B cell (primary cell): ENCODE results near the gene KLHDC8A. TPM values are rescaled to one million over a fixed set of nuclear protein-coding genes. Genes with fewer than 3 reads are reported as not detected.

Source experiments
- ATAC-seq: fragments of 200-7000 bp; cut with Tn5 transposase; one replicate; pipeline ENCODE4 v1.10.0; 2021; ENCODE audit warnings: low read depth, mild to moderate bottlenecking, moderate number of reproducible peaks, moderate library complexity
- CTCF ChIA-PET: fragments of 350-600 bp; sonication (Branson Sonifier 250); formaldehyde crosslinking; loops from one replicate; lab custom pipeline; 2021; ENCODE audit warnings: antibody characterized with exemption, inconsistent platforms; lab: Charles Lee
- POLR2A ChIA-PET: fragments of 350-600 bp; sonication (Branson Sonifier 250); formaldehyde crosslinking; loops from one replicate; lab custom pipeline; 2021; ENCODE audit warnings: antibody characterized with exemption; lab: Charles Lee
- DNase-seq: peaks from one replicate; pipeline ENCODE4 v3.0.0; 2013
- H2AFZ ChIP-seq: 2 replicates; pipeline ENCODE4 v1.6.1; 2012; ENCODE audit warnings: mild to moderate bottlenecking, low read depth, low read length; ENCODE audit not compliant: insufficient read depth, poor library complexity, severe bottlenecking
- H3K27ac ChIP-seq, 2 donors: 1 replicate in 1 of 2; 2 replicates in 1 of 2; pipeline ENCODE4 v1.5.1; 2012 to 2013; ENCODE audit warnings: low read length in 2 of 2, mild to moderate bottlenecking in 2 of 2, moderate library complexity in 1 of 2
- H3K27me3 ChIP-seq, 4 experiments: fragments of 200-600 bp in 1 of 4; sonication (generic) in 1 of 4; replicated peaks in 1 of 4; 1 replicate in 2 of 4; 2 replicates in 2 of 4; pipeline versions ENCODE4 v1.6.1 to v1.7.0; 2013 to 2016; ENCODE audit warnings: low read length in 3 of 4, mild to moderate bottlenecking in 2 of 4, mixed read lengths in 1 of 4, moderate library complexity in 1 of 4; ENCODE audit not compliant: insufficient read depth in 4 of 4, control insufficient read depth in 3 of 4; ENCODE audit errors: control extremely low read depth in 1 of 4
- H3K36me3 ChIP-seq, 2 experiments: replicated peaks in 1 of 2; 1 replicate in 1 of 2; 2 replicates in 1 of 2; pipeline versions ENCODE4 v1.6.1 to v1.7.1; 2013; ENCODE audit warnings: low read length in 1 of 2; ENCODE audit not compliant: insufficient read depth in 2 of 2, control insufficient read depth in 1 of 2; ENCODE audit errors: control extremely low read depth in 1 of 2, extremely low read depth in 1 of 2
- H3K4me1 ChIP-seq, 2 donors: fragments of 200-600 bp in 1 of 2; sonication (generic) in 1 of 2; 1 replicate in 1 of 2; 2 replicates in 1 of 2; pipeline versions ENCODE4 v1.5.1 to v1.6.1; 2013 to 2017; ENCODE audit warnings: low read length in 2 of 2; ENCODE audit not compliant: control insufficient read depth in 2 of 2, insufficient read depth in 2 of 2
- H3K4me2 ChIP-seq: replicated peaks from 2 replicates; pipeline ENCODE3; 2012; ENCODE audit warnings: mild to moderate bottlenecking, low read depth, low read length; ENCODE audit not compliant: poor library complexity, severe bottlenecking
- H3K4me3 ChIP-seq, 5 experiments: fragments of 200-600 bp in 1 of 5; sonication (generic) in 1 of 5; 1 replicate in 3 of 5; 2 replicates in 2 of 5; pipeline versions ENCODE4 v1.5.1 to v1.7.0; 2011 to 2016; ENCODE audit warnings: low read length in 4 of 5, mild to moderate bottlenecking in 4 of 5, low read depth in 2 of 5, control low read depth in 1 of 5, moderate library complexity in 1 of 5; ENCODE audit not compliant: insufficient read depth in 1 of 5; ENCODE audit errors: control extremely low read depth in 1 of 5, extremely low read depth in 1 of 5
- H3K79me2 ChIP-seq: fragments of 200-600 bp; sonication (generic); one replicate; pipeline ENCODE4 v1.6.0; 2016; ENCODE audit warnings: low read length; ENCODE audit not compliant: control insufficient read depth, insufficient read depth
- H3K9ac ChIP-seq: fragments of 200-600 bp; sonication (generic); 2 replicates; pipeline ENCODE4 v1.6.1; 2017; ENCODE audit warnings: mild to moderate bottlenecking, low read length, moderate library complexity
- H3K9me3 ChIP-seq, 3 donors: one replicate each; pipeline versions ENCODE4 v1.6.1 to v1.7.1; 2013; ENCODE audit warnings: low read length in 2 of 3; ENCODE audit not compliant: control insufficient read depth in 2 of 3, insufficient read depth in 1 of 3; ENCODE audit errors: control extremely low read depth in 1 of 3
- H4K20me1 ChIP-seq: 2 replicates; pipeline ENCODE4 v1.6.0; 2012; ENCODE audit warnings: mild to moderate bottlenecking, low read length; ENCODE audit not compliant: insufficient read depth, control insufficient read depth, poor library complexity, severe bottlenecking
- H3K27ac Mint-ChIP-seq: one replicate; pipeline ENCODE4 v1.8.0; 2021; ENCODE audit warnings: mixed read lengths
- H3K27me3 Mint-ChIP-seq: one replicate; pipeline ENCODE4 v1.8.0; 2021; ENCODE audit warnings: mixed read lengths
- H3K4me1 Mint-ChIP-seq: one replicate; pipeline ENCODE4 v1.8.0; 2021; ENCODE audit warnings: mixed read lengths
- H3K4me3 Mint-ChIP-seq: one replicate; pipeline ENCODE4 v1.8.0; 2021; ENCODE audit warnings: mixed read lengths
- H3K9me3 Mint-ChIP-seq: one replicate; pipeline ENCODE4 v1.8.0; 2022; ENCODE audit warnings: mixed read lengths; ENCODE audit not compliant: insufficient read depth
- CTCF ChIP-seq: fragments of 200-600 bp; IDR thresholded peaks from one replicate; pipeline ENCODE4 v1.8.0; 2022; ENCODE audit warnings: antibody characterized with exemption, mild to moderate bottlenecking
- EZH2 ChIP-seq: IDR thresholded peaks from 2 replicates; pipeline ENCODE4 v1.6.1; 2012; ENCODE audit warnings: borderline replicate concordance, low read depth, mild to moderate bottlenecking, moderate library complexity, low read length; ENCODE audit not compliant: insufficient read depth, poor library complexity, severe bottlenecking
- WGBS: methylation state at CpG from one replicate; pipeline ENCODE4 v1.1.5; 2013; ENCODE audit warnings: missing lambda C conversion rate; ENCODE audit not compliant: insufficient coverage; 5-methylcytosine and 5-hydroxymethylcytosine counted together
- intact Hi-C: fragments of 100-400 bp; cut with micrococcal nuclease; formaldehyde crosslinking; loops from one replicate; pipeline ENCODE4 v1.10.0; 2022
- polyA plus RNA-seq: library from polyadenylated mRNA; depleted of rRNA; stranded (reverse); fragments of >200 nt; gene quantifications from 2 replicates; pipeline ENCODE4 v1.2.3, GENCODE V29; 2012
- total RNA-seq, 2 donors: library from RNA; stranded (reverse); fragments of 120-200 nt in 1 of 2; gene quantifications; 1 replicate in 1 of 2; 2 replicates in 1 of 2; pipeline versions ENCODE4 v1.2.3 to v1.2.4, GENCODE V29; 2013 to 2022

Gene KLHDC8A
- total and polyA plus RNA-seq, 2 donors (not counting 1 experiment from before 2014, with no cell fraction given), result 0.39 to 0.60 TPM

DNA sequence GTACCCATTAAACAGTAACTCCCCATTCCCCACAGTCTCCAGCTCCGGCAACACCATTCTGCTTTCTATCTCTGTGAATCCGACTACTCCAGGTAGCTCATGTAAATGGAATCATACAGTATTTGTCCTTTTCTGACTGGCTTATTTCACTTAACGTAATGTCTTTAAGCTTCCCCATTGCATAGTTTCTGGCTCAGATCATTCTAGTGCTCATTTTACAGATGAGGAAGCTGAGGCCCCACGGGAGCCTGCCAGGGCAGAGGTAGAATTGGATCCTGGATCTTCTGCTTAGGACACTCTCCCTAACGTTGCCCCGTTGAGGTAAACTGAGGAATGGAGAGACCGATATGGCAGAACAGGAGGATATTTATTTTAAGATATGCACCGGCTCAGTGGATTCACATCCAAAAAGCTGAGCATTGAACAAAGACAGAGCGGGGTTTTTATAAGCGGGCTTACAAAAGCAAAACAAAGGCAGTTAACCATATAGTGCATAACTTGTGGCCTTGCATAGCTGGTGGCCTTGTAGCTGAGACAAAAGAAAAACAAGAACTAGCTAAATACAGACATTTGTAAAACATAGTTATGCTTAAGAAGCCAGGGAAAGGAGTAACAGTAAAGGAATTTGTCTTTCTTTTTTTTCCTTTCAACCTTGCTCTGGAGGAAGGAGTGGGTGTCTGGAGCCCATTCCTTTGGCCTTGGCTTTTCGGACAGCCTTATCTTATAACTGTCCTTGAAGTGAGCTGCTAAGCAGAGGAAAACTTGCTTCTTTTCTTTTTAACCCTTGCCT is 15.3 kb upstream of the KLHDC8A start:
- Histone ChIP-seq H3K9ac (no peak overlapping the region), H3K27me3 (peaks cover 0 to 13% (median 5%) of the 10 kb centered on the region in 4 experiments), H4K20me1 (no peaks in the 10 kb centered on the region), H3K27ac (no peak overlapping the region), H3K36me3 (no peaks in the 10 kb centered on the region), H3K4me1 (no peaks in the 10 kb centered on the region), H3K9me3 (no peaks in the 10 kb centered on the region), H3K4me2 (no peak overlapping the region), H2AFZ (no peak overlapping the region), H3K79me2 (no peaks in the 10 kb centered on the region), H3K4me3 (no peak overlapping the region)
- Mint-ChIP-seq H3K9me3 (no peaks in the 10 kb centered on the region), H3K27ac (no peak overlapping the region), H3K4me3 (no peak overlapping the region), H3K27me3 (peaks cover 45% of the 10 kb centered on the region), H3K4me1 (no peaks in the 10 kb centered on the region)
- TF ChIP-seq EZH2, result no peak
- no peak for TF ChIP-seq CTCF
- intact Hi-C loops, result no loop called here
- ChIA-PET POLR2A (no interaction called here), CTCF (interaction anchor here (0.6 to 1.5 kb wide), 4 partner anchors 9 to 140 kb away, joined by 4 to 7 read pairs (median 6); no protein-coding TSS in a partner anchor)
- 93% methylated on average over 6 of the region's 11 CpGs for WGBS
- DNase-seq, result no peak
- ATAC-seq, result no peak

- ATAC-seq, result no peak
- CTCF ChIA-PET, result interaction anchor here (0.8 to 2.3 kb wide), 3 partner anchors 17 to 114 kb away, joined by 3 to 7 read pairs (median 6); no protein-coding TSS in a partner anchor
- no peak overlapping the region for H2AFZ ChIP-seq
Measured at GRCh38 chr1:205370780-205371179, 14.1 kb upstream of the KLHDC8A start.

More at GRCh38 chr1:205370780-205371179, 14.1 kb upstream of the KLHDC8A start:
- TF ChIP-seq CTCF (no peak), EZH2 (no peak)
- no peak overlapping the region for H3K4me3 ChIP-seq
- peaks cover 0 to 8% (median 5%) of the 10 kb centered on the region in 4 experiments for H3K27me3 ChIP-seq
- H4K20me1 ChIP-seq, result no peaks in the 10 kb centered on the region
- Mint-ChIP-seq H3K9me3 (no peaks in the 10 kb centered on the region), H3K4me1 (no peaks in the 10 kb centered on the region), H3K4me3 (no peak overlapping the region), H3K27me3 (peaks cover 39% of the 10 kb centered on the region), H3K27ac (no peak overlapping the region)
- no peaks in the 10 kb centered on the region for H3K4me1 ChIP-seq
- H3K36me3 ChIP-seq, result no peaks in the 10 kb centered on the region
- POLR2A ChIA-PET, result no interaction called here
- H3K4me2 ChIP-seq, result no peak overlapping the region
- no peak for DNase-seq
- no peak overlapping the region for H3K9ac ChIP-seq
- intact Hi-C loops, result no loop called here
- H3K27ac ChIP-seq, result no peak overlapping the region
- no peaks in the 10 kb centered on the region for H3K9me3 ChIP-seq
- no peaks in the 10 kb centered on the region for H3K79me2 ChIP-seq
